GM18511 (cell line): ENCODE data around the gene MEGF11.

Source experiments
- ATAC-seq: cut with Tn5 transposase; IDR thresholded peaks from one replicate; pipeline ENCODE4 v1.9.1; 2021; ENCODE audit warnings: mild to moderate bottlenecking, moderate library complexity; ENCODE audit not compliant: unreplicated experiment

MEGF11 gene

DNA sequence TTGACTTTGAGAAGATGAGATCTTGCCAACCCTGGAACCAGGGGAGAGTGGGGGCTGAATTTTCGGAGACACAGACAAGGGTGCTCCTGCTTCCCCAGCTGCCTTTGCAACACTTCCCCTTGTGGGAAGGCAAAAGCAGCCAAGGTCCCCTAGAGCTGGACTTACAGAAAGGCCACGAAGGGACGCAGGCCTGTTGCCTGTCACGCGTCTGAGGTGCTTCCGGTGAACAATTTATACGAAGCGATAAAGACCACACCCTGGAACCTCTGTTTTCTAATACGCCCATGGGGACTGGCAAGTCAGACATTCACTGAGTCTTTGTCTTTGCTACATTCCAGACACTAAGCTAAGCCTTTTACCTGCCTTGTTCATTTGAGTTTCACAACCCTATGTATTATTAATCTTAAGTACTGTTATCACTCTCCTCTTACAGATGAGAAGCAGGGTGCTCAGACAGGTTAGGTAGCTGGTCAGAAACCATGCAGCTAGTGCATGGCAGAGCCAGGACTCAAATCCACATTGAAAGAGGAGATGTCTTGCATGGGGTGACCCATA lies 13.2 kb downstream of the MEGF11 start:
- no peak for ATAC-seq

GRCh38 chr15:66239514-66239913 lies 14.0 kb downstream of the MEGF11 start:
- no peak for ATAC-seq

DNA sequence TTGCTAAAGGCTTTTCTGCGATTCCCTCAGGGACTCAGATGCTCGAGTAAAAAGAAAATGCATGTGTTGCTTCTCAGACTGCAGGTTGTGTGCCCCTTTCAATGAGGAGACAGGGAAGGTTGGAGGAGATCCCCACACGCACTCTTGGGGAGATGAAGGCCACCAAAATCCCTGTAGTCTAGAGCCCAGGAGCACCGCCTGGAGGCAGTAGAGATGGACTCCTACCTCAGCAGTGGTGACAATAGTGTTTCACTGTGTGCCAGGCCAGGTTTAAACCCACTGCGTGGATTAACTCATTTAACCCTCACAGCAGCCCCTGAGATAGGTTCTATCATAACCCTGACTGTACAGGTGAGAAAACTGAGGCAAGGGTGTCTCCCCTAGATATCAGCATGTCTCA lies 15.2 kb downstream of the MEGF11 start:
- no peak for ATAC-seq

DNA sequence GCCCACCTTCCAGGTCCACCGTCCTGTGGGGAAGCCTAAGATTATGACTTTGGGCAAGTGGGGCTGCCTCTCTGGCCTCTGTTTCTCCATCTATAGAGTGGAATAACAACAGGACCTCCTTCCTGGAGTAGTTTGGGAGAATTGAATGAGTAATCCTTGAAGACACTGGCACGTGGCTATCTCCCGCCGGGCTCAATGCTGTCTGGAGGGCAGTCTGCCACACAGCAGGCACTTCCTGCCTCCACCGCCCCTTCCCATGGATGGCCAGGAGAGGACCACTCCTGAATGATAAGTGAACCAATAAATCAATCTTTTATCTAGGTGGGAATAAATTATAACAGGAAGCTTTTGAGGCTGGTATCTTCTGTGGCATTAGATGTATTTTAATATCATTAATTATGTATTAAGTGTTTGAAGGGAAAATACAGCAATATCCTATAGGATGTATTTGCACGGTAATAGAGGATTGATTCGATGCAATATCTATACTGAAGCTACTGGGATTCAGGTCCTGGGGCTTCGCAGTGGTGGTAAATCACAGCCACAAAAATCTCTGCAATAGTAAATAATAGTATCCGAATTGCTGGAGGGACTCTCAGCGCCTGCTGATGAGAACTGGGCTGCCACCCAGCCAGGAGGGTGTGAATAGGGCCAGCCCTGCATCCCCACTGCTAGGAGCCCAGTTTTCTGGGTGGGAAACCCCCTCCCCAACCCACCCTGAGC lies 15.9 kb downstream of the MEGF11 start:
- no peak for ATAC-seq

DNA sequence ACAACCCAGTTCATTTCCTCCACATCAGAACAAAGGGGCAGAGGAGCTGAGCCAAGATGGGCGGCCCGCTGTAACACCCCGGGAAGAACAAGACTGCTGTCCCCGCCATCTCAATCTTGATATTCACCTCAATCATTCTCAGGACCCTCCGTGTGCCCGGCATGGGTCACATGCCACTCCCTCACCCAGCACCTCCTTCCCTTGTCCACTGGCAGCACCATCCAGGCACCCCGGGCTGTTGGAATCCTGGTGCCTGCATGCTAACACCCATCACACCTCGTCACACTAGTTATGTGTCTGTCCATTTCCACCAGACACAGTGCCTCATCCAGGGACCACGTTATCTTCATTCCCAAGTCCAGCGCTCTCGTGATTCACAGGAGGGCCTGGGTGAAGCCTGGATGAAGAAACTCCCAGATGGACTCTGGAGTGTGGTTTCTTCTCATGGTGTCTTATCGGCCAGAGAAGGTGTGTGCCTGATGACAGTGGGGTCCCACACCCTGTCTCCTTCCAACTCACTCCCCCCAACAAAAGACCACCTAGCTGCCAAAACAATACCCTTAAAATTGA lies 16.7 kb downstream of the MEGF11 start:
- ATAC-seq: no peak

DNA sequence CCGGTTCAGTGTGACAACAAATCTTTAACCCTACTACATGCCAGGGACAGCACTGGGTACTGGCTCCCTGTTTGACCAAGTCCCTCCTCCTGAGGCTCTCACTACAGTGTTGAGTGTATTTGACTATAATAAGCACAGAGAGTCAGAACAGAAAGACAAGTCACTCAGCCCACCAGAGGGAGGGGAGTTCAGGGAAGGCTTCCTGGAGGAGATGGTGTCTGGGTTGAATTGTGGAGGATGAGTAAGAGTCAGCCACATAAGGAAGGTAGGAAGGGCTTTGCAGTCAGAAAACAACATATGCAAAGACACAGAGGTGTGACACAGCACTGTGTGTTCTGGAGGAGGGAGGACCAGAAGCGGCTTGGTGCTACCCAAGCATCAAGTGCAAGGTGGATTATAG lies 17.7 kb downstream of the MEGF11 start:
- no peak for ATAC-seq

- ATAC-seq: no peak
Observed at GRCh38 chr15:66234798-66235197, 18.8 kb downstream of the MEGF11 start.

- no peak for ATAC-seq
Observed at GRCh38 chr15:66233487-66234415, 19.8 kb downstream of the MEGF11 start.

DNA sequence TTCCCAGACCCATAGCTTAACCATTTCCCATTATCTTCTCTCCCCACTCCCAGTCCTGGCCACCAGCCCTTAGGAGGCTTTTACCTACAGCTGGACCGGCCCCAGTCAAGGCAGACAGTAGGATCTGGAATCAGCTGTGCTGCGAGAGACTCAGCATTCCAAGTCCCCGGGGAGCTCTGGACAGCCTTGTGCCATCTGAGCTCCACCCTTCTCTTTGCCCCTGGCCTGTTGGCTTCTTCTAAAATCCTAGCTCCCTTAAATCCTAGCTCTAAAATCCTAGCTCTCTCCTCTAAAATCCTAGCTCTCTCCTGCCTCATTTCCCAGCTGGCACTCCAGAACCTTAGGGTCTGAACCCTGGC lies 21.3 kb downstream of the MEGF11 start:
- ATAC-seq: no peak

DNA sequence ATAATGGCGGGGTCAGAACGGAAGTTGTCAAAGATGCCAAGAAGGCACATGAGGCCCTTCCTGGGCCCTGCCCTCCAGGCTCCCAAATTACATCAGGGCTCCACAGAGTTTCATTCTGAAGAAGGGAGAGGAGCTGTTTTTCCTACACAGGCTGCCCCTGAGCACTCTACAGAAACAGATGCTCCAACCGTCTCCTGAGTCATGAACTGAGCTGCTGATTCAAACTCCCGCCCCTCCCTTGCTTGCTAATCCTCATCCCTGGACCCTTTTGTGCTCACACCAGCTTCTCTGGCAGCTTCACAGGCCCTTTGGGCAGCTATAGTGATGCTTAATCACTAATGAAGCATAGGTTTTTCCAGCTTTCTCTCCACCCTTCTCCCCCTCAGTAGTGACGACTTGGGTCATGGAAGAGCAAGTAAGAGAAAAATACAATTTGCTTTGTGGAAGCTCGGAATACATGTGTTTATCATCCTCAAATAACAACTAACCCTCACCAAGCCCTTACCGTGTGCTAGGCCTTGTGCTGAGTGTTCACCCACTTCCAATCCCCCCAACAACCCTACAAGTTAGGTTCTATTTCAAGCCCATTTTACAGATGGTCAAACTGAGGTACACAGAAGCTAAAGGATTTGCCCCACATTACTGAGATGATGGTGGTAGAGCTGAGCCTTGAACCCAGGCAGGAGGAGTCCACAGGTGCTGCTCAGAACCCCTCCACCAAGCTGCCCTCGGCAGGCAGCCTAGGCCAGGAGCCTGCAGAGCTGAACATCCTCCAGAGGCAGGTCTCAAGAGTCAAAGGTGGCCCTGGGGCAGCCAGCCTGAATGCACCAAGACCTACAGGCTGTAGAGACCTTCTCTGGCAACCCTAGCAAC lies 21.9 kb downstream of the MEGF11 start:
- ATAC-seq: no peak

DNA sequence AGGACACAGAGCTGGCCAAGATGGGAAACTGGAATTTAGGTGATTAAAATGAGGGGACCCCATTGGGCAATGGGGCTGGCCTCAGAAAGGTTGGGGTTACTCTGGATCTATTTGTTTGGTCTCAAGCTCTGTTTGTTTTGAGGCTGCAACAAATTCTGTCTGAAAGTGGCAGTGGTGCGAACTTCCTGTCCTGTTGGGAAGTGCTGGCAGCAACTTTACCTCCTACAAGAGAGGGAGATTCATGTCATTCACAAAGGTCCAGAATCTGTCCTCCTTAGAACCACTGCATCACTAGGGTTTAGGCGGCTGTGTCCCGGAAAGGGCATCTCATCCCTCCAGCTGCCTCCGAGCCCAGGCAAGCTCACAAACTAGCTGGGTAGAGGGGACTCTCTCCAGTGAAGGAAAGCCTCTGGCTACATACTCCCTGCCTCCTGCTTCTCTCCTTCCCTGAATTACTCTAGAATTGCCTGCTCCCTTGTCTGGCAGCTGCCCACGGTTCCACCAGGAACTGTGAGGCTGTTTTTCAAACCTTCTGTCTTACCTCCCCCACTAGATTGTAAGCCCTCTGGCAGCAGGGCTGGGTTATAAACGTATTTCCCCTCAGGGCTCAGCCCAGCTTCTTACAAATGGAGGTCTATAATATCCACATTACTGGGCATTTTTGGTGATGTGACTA lies 23.6 kb downstream of the MEGF11 start:
- ATAC-seq: no peak

DNA sequence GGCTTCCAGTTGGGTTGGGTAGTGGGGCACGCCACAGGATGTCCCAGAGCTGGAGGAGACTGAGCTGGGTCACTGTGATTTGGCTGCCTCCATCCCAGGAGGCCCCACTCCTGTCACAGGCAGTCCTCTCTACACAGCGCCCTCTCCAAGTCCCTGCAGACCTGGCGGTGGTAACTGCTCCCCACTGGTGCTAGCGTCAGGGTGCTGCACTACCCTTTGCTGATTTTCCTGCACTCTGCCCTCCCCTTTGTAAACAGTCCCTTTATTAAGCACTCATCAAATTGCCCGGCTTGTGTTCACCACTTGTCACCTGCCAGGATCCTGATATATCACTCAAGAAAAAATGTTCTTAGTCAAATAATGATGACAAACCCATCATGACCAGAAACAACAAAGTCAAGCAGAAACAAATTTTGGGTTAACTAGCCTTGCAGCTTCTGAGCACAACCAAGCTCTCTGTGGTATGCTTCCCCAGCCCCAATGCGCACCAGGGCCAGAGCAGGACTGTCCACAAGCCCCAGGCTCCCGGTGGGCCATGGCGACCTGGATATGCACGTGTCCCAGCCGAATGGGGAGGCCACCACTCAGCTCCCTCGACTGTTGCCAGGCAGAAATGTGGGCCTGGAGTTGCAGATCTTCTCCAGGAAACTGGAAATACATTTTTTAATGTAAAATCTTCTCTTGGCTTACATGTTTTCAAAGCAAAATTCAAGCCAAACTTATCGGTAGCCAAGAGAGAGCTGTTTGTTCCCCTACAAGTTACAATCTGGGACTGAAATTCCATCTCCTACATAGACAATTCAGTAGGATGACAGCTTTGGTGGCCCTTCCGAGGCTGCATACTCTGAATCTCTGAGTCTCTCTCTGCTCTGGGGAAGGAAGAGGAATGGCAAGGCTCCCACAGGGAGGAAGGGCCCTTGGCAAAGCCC lies 24.5 kb downstream of the MEGF11 start:
- ATAC-seq: no peak

- no peak for ATAC-seq
Observed at GRCh38 chr15:66226736-66227135, 26.8 kb downstream of the MEGF11 start.

DNA sequence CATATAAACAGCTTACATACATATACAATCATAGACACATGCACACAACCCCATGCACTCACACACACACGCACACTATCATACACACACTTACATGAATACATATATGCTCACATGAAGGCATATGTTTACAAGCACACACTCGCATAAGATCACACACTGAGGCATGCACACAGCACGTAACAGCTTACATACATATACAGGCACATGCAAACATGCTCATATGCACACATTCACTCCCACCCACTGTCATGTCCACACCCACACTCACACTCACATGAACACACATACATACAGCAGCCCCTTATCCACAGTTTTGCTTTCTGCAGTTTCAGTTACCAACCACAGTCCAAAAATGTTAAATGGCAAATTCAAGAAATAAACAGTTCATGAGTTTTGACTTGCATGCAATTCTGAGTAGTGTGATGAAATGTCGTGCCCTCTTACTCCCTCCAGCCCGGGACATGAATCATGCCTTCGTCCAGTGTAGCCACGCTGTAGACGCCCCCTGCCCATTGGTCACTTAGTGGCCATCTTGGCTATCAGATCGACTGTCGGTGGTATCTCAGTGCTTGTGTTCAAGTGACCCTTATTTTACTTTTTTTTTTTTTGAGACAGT lies 27.8 kb downstream of the MEGF11 start:
- ATAC-seq: no peak

DNA sequence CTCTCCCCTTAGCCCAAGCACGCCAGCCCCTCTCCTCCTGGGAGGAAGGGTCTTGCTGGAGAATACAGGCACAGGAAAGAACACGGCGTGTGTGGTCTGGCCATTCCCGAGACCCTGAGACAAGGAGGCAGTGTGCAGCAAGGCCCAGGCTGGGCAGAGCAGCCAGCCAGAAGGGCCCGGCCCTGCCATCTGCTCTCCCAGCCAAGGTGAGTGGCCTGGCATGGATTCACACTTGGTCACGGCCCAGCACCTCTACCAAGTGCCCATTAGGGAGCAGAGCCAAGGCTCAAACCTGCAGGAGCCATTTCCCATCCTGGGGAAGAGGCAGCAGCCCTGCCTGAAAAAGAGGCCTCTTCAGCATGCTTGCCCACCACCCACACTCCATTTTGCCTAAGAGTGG lies 28.6 kb downstream of the MEGF11 start:
- ATAC-seq: no peak

GRCh38 chr15:66222273-66223198 lies 31.0 kb downstream of the MEGF11 start:
- no peak for ATAC-seq

- ATAC-seq: no peak
Observed at GRCh38 chr15:66221126-66221525, 32.4 kb downstream of the MEGF11 start.

GRCh38 chr15:66220601-66221000 lies 32.9 kb downstream of the MEGF11 start:
- ATAC-seq: no peak
